ENCODE results near the gene DLG1.

- TF ChIP-seq POLR2AphosphoS5 (IDR thresholded peaks at IDR 0.05; ENCODE audit: insufficient read depth in 1 of 2, low read depth in 1 of 2), result no peak
- TF ChIP-seq, protein P1, sequence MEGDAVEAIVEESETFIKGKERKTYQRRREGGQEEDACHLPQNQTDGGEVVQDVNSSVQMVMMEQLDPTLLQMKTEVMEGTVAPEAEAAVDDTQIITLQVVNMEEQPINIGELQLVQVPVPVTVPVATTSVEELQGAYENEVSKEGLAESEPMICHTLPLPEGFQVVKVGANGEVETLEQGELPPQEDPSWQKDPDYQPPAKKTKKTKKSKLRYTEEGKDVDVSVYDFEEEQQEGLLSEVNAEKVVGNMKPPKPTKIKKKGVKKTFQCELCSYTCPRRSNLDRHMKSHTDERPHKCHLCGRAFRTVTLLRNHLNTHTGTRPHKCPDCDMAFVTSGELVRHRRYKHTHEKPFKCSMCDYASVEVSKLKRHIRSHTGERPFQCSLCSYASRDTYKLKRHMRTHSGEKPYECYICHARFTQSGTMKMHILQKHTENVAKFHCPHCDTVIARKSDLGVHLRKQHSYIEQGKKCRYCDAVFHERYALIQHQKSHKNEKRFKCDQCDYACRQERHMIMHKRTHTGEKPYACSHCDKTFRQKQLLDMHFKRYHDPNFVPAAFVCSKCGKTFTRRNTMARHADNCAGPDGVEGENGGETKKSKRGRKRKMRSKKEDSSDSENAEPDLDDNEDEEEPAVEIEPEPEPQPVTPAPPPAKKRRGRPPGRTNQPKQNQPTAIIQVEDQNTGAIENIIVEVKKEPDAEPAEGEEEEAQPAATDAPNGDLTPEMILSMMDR (IDR thresholded peaks at IDR 0.05), result no peak
Measured at GRCh38 chr3:197312431-197312830, 14.0 kb upstream of the DLG1 start.
